Tibial nerve (tissue), 4 donors: ENCODE data around the gene ACSL5.

Experiments used
- CTCF ChIP-seq, 5 experiments: fragments of 200-600 bp in 3 of 5; fragments of 450-650 bp in 2 of 5; sonication (generic) in 3 of 5; IDR thresholded peaks; one replicate each; pipeline ENCODE4 v1.5.1; 2016 to 2019; ENCODE audit warnings: antibody characterized with exemption in 5 of 5, mild to moderate bottlenecking in 3 of 5, moderate library complexity in 2 of 5
- EP300 ChIP-seq, 2 donors: sonication (generic); formaldehyde crosslinking; IDR thresholded peaks; one replicate each; pipeline ENCODE4 v1.6.1; 2017; ENCODE audit warnings: antibody characterized with exemption in 2 of 2, mild to moderate bottlenecking in 1 of 2

- TF ChIP-seq CTCF (IDR thresholded peaks at IDR 0.05): no peak
- no peak for TF ChIP-seq EP300 (IDR thresholded peaks at IDR 0.05)
These were observed 9.4 kb downstream of the ACSL5 start for GRCh38 chr10:112383325-112383724.
